COLO668 (cell line): ENCODE results near the gene TMEM272.
A peak's percentile ranks its signal among the peaks of the same experiment; 100 is the strongest.

Experiments used
- DNase-seq: peaks from one replicate; lab custom pipeline; 2025; ENCODE audit not compliant: unreplicated experiment; lab: John Stamatoyannopoulos, UW

Gene TMEM272

DNA sequence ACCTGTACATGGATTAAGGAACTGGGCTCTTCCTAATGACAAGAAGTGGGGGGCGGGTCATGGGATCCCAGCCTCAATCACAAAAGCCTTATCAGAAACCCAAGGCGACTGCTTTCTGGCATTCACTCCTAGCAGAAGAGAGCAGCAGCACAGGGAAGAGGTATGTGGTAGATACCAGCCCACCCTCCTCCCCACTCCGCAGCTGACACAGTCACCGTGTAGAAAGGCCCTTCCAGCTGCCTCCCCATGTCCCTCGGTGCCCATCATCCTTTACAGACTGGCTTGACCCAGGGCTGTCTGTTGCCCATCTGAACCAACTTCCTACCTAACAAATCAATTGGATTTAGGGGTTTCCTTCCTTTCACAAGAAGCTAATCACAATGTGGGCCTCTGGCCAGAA is 37.9 kb downstream of the TMEM272 start:
- no peak for DNase-seq

DNA sequence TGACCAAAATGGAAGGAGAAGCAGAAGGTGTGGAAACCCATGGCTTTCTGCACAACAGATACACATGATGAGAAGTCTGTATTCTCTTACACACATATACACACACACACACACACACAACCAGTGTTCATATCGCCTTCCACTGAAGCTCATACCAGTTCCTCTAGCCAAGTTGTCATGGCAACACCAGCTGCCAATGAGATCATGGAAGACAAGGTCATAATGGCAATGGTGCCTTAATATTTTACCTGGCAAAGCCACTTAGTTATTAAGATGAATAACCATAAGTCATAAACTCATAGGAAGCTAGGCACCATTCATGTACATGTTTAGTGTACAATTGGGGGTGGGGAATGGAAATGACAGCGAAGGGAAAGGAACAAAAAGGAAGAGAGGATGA is 38.4 kb downstream of the TMEM272 start:
- DNase-seq, result peak; percentile 59

DNA sequence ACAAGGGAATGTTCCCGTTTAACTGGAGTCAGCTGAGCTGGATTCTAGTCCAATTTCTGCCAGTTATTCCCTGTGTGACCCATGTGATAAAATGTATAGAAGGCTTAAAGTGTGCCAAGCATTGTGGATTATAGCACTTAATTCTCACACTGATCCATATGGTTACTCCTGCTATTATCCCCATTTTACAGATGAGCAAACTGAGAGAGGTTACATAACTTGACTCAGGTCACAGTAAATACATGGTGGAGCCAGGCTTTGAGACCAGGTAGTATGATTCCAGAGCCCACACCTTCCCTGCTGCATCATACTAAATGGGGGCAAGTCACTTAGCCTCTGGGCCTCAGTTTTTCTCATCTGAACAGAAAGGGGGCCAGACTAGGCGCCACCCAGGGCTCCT is 39.1 kb downstream of the TMEM272 start:
- DNase-seq, result no peak

DNA sequence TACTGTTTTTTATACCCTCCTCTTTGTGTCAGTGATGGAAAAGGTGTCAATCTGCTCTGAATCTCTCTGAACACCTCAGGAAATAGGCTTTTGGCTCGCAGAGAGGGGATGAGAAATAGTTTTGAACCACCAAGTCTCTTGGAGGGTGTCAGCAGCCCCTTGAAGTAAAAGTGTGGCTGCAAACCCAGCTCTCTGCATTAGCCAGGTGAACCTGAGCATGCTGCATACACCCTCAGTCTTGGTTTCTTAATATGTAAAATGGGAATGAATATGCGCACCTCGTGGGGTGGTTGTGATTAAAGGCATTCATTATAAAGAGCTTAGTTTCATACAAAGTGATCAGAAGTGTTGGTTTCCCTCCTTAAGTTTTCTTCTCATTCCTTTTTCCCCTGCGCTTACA is 39.7 kb downstream of the TMEM272 start:
- no peak for DNase-seq

DNA sequence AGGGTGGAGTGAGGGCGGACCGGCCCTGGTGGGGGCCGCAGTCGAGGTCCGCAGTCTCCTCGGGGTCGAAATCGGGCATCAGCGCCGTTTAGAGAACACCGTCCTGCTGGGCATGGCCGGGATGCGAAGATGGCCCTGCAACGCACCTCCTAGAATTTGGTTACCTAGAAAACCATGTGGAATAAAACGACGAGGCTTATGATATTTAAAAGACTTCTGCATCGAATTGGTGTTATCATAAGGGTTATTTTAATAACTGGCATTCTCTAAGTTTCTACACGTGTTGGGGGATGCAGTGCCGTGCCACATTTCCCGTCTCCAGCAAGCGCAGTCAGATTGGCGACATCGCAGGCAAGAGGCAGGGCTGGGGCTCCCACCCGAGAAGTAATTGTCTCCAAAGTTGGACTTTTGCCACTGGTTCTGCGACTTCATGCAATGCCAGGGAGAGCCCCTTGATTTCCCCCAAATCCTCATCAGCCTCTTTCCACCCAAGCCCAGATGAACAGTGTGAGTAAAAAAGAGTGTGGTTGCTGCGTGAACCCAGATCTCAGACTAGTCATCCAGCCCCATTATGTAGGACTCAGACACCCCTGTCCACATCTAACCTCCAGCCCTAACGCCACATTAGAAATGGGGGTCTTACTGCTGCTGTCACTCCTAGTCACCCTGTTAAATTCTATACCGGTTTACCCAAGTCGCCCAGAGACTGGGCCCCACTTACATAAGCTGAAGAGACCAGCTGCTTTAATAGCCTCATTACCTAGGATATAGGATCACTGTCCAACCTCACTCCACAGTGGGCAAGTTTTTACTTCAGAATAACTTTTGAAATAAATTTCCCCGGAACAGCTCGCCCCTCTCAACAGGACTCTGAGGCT is 40.4 kb downstream of the TMEM272 start:
- DNase-seq, result peak; percentile 56

DNA sequence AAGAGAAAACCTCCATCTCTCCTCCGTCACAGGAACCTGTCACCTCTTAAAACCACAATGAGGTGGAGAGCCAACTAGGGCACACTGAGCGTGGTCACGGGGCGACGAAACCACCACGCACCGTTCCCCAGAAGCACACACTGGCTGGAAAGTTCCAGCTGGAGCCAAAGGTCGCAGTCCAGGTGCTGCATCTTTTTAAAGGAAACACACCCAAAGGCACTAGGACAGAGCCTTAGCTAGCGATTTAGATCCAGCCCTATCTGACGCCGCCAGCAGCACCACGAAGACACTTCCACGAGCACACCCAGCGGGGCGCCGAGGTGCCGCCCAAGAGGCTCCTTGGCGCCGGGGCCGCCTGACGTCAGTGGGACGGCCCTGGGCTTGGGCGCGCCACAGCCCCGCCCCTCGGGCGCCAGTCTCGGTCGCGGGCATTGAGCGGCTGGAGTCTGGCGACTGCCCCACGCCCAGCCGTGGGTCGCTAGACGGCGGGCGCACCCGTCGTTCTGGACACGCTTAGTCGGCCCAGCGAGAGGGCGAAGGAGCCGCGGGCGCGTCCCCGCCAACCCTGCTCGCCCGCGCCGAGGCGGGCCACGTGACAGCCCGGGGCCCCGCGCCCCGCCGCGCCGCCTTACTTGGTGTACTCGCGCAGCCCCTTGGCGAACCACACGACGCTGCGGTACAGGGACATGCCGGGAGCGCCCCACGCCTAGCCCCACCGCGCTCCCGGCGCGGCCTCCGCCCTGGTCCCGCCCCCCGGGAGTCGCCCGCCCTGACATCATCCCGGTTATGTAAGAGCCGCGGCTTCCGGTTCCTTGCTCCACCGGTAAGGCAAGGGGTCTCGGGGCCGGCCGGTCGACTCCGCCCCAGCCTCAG is 41.3 kb downstream of the TMEM272 start, which contains the start of gene DHRS12:
Gene DHRS12, minus strand, starts transcription at position 742 of the 873 bp plus-strand sequence. CDS start 4,504 bp downstream, outside the sequence.
- DNase-seq, result peak; percentile 99

DNA sequence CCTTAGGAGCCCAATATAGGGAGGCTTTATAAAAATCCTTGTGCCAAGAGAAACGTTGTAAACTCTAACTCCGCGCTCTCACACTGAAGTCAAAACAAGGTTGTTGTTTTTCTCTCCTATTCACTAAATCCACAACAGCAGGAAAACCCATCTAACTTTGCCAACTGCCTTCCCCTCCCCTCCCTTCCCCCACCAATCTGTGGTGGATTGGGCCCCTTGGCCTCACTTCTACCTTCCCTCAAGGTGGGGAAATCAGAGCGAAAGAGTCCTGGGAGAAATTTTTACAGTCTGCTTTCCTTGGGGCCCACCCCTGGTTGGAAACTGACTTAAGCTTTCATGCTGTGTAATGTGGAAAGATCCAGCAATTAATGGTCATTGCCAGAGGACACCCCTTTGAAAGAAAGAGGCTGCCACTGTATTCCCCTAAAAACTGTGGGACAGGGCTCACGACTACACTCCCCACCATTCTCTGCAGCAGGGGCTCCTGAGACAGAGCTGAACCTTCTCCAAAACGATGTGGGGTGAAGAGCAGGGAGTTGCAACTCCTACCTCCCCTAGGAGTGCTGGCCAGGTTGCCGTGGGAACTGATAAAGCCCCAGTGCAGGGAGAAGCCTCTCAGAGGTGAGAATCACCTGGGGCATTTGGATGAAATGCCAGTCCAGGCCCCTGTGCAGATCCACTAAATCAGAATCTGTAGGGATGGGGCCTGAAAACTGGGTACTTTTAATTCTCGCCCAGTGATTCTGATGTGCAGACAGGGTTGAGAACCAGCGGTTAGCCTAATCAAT is 42.2 kb downstream of the TMEM272 start:
- DNase-seq, result peak; percentile 69

DNA sequence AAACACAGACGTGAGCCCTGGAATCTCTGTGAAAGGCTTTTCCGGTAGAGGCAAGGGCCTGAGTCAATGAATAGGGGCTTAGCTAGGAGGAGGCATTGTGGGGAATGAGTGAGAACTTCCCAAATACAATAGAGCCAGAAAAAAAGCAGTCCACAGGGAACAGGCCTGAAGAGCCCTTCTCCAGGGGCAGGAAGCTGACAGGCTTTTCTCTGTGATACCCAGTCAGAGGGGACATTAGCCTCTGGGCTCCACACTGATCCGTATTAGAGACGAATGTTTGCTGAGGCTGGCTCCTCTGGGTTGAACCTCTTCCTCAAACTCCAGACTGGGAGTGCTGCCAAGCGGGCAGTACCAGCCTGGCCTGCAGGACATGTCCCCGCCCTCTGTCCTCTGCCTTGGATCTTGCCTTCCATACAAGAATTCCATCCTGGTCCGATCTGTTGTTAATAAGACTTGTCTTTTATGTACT is 43.3 kb downstream of the TMEM272 start:
- peak; percentile 70 for DNase-seq

DNA sequence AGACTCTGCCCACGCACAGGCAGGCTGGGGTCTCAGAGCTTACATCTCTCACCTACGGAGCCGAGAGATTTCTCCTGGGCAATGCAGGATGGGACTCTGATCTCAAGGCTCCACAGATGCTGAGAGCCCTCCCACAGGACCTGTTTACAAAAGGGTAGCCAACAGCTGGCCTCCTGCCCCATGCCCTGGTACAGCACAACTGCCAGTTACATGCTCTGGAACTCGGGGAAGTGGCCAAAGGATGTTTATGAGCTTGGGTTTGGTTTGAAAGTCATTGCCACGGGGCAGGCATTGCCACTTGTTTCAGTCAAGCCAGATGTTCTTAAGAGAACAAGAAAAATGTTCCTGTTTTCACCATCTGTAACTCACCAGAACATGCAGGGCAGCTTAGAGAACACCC is 44.5 kb downstream of the TMEM272 start:
- no peak for DNase-seq

DNA sequence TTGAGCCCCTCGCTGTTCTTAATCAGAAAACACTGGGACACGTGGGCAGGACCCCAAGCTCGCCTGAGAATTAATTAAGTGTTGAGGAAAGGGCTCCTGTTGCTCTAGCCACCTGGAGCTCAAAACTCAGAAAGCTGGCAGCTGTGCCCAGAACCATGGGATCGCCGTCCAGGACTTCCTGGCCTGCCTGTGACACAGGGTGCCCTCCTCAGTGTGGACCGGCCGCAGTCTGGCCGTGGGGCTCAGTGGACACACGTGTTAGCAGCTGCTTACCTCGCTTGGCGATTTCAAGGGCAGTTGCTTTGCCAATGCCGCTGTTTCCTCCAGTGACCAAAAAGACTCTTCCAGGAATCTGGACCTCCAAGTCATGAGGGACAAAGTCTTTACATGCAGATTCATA is 45.7 kb downstream of the TMEM272 start:
- DNase-seq, result no peak

DNA sequence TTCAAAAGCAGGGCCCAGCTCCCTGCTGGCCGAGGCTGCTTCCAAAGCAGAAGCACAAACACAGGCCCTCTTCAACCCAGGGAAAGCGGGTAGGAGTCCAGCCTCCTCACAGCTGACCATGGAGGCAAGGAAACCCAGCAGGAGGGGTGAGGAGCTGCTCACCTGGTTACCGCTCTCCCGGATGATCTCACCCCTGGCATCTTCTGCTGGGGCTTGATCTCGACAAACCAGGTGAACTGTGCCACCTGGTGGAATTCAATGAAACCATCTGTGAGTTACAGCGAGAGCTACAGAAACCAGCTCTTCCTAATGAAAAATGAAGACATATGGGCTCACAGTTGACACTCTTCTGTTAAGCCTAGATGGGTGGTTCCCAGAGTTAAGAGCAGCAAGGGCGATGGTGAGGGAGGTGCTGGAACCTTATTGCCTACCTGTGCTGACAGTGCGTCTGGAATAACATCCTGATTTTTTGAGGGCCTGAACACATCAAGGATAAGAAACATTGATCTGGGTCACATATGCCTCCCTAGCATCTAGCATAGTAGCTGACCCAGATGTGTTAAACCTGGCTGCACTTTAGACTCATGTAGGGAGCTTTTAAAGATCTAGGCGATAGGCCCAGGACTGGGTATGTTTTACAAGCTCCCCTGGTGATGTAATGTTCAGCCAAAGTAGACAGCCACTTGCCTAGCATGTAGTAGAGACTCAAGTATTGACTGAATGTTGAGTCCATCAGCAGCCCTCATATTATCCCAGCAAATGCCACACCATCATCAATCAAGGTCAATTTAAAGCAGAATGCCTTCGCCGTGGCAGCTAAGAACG is 47.1 kb downstream of the TMEM272 start:
- peak; percentile 91 for DNase-seq

DNA sequence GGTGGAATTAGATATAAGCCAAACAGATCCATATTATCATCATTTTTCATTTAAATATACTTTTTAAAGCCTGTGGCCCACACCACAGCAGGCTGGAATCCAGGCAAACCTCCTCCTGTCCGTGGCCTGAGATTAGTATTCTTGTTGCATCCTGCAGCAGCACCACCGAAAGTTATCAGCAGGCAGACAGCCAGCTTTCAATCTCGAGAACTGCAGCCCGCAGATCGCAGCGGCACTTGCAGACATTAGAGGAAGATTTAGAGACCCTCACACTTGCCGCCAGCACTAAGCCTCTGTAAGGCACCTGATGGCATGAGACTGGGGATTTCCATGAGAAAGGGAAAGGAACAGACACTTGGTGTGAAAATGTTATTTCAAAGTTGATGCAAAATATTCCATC is 48.4 kb downstream of the TMEM272 start:
- DNase-seq, result no peak

DNA sequence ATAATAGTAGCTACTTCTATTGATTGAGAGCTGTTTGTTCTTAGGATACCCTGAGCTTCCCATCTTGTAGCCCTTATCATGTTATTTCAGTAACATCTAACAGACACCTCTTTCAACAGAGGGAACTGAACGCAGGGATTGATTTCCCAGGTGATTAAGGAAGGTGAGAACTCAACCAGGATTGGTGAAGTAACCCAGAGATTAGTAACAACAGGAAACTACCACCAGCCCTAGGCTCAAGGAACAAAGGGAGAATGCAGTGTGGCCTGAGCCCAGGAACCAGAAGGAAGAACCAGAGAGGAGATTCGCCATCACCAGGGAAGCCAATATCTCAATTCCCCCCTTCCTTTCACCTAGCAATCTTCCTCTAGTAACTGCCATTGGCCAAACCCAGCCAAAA is 49.6 kb downstream of the TMEM272 start:
- no peak for DNase-seq

DNA sequence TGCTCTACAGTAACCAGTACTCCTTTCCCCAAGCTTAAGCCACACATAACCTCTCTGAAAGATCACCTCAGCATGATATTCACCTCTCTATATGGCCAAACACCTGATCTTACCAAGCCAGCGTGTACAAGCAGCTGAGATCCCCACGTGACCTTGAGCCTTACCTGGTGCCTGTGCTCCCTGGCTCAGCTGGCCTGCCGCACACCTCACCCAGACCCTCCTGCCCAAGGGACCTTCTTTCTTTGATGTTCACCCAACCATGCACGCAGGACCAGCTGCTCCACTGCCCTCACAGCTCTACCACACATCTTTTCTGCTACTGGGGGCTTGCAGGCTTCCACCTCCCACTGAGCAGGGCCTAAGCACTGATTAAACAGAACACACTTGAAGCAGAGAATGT is 50.0 kb downstream of the TMEM272 start:
- peak; percentile 73 for DNase-seq

DNA sequence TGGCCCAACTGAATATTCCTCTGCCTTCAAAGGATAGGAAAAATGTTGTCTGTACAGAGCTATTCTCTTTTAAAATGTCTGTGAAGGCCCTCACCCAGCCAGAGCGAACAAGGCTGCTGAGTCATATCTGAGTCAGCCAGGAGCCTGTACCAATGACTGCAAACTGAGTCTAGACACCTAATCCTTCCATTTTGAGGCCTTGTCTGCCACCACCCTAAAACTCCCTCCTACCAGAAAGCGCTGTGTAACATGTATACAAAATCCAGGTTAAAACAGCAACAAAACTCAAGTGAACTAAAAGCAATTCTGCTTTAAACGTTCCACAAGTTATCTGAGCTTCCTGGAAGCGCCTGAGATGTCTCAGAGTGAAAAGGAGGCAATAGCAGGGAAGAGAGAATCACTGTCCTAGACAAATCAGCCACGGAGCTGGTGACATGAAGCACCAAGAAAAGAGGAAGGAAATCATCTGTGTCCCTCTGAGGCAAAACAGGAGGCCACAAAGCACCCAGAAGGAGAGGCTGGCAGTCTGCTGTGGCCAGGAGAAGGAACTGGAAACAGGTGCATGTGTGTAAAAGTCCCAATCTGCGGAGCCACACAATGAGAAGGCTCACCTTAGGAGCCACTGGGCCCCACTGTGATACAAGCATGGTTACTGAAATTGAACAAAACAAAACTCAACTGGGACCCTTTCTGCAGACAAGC is 51.3 kb downstream of the TMEM272 start:
- no peak for DNase-seq

DNA sequence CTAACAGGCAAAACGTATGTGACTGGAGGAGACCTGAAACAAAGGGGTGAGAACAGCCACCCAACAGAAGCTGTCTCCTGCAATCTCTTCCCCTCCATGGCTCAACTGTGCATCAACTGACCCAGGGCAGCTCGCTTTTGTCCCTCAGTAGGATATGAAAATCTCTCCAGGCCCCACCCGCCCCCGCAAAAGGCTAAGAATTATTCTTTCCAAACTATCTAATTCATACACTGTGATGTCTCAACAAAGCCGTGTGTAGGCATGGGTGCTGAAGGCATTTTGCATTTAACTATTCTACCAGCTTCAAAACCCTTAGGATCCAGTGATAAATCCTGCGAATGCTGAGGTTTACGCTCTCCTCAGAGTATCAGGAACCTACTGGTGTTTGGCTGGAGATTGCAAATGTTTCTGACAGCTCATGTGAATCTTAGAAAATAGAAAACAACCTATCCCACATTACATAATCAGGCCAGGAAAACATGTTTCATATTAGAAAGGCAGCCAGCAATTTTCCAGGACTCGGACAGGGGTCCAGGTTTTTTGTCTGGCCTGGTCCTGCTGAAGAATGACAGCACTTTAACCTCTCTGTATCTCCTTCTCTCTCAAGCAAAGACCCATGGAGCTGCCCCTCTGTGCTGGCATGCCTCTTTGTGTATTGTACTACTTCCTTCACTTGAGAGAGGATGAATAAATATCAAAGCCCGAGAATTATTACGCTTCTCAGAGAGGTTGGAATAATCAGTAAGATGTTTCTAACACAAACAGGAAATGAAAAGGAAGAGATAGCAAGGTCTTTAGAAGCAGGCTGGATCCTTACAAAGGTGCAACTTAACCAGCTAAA is 58.3 kb downstream of the TMEM272 start:
- DNase-seq, result no peak

DNA sequence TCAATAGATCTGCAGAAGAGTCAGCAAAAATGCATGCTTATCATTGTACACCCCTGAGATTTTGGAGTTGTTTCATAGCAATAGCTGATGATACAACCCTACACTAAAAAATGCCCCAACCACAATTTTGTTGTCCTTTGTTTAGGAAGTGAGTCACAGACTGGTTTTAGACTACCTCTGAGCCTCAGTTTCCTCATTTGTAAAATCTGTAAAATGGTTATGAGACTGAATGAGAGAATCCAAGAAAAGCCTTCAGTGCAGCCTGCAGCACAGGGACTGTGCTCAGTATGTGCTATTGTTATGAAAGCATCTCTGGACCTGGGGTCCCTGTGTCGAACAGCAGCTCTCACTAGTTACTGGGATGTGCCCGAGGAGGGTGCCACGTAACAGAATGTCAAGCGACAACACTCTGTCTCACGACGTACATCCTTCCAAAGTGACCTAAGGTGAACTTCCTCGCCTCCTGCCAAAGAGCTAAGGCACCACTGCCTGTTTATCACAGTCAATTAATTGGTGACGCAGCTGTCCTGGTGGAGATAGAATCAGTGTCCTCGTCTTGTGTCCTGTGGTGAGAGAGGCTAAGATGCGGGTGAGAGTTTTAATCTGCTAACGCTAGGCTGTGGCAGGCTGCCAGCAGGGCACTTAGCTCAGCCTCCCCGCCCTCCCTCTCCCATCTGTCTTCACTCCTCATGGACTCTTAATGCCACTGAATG is 59.1 kb downstream of the TMEM272 start:
- DNase-seq, result peak; percentile 72

DNA sequence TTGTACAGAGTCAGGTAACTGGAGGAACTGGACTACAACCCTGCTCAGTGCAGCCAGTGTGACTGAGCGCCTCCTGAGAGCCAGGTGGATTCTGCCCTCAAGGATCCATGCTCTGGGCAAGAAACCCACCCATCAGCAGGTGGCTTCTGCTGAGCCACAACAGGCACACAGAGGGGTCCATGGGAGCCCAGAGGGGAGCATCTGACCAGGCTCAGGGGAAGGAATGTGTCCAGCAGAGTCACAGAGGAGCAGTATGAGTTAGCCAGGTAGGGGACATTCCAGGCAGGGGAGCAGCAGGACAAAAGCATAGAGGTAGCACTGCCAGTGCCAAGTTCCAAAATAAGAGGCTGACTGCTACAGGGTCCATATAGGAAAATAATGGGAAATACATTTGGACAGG is 60.9 kb downstream of the TMEM272 start:
- DNase-seq, result no peak
